Measurements from ENCODE around the gene PDXDC1. TPM values are rescaled to one million over a fixed set of nuclear protein-coding genes. Genes with fewer than 3 reads are reported as not detected.
"Not testable (repeated sequence)": the region's sequence is repeated elsewhere in the genome, so short reads cannot be mapped to it uniquely, and the experiment has no call there.

Gene PDXDC1
- total RNA-seq, 1 donor from 2014 or later = 119 TPM

DNA sequence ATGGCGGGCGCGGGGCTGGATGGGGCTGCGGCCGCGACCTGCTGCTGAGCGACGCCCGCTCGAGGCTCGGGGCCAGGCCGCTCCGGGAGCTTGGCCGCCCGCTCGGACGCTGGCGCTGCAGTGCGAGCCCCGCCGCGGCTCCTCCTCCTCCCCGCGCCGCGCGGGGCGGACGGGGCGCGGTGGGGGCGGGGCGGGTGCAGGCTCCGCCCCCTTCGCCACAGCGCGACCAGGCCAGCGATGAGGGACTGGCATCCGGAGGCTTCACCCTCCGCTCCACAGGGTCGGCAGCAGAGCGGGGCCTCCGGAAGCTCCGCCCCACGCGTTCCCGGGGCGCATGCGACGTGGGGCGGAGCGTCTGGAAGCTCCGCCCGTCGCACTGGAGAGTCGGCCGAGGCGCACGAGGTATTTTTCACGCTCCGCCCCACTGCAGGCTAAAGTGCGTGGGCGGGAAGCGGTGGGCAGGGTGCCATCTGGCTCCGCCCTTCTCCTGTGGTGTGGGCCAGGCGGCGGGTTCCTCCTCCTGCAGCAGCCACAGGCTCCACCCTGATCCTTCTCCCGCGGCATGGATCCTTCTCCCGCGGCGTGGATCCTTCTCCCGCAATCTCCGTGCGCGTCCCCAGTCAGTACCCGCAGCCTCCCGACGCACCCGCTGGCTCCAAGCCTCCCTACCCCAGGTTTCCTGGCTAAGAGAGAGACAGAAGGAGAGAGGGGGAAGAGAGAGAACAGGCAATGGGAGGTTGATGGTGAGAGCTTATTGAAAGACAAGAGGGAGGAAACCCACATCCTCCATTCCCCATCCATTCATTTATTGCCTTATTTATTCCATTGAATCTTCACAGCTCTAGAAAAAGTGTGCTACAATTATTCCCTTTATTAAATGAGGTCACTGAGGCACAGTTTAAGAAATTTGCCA, 180.1 kb downstream of the PDXDC1 start:
- DNase-seq (ENCODE audit: low read depth in 2 of 2) = peak; percentile 89 to 91

DNA sequence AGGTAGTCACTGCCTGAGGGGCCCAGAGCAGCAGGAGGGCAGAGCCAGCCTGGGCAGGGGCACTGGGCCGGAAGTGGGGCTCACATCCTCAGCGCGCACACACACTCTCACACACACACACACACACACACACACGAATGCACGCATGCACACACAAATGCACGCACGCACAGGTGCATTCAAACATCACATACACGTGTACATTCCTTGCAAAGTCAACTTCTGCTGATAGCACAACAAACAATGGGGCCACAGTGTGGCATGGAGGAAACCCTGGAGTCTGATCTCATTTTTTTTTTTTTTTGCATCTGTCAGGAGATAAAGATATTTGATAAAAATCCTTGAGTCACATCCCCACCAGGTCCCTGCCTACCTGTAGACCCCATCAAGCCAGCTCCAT, 182.8 kb downstream of the PDXDC1 start:
- not testable (repeated sequence) for DNase-seq (ENCODE audit: low read depth in 2 of 2)

DNA sequence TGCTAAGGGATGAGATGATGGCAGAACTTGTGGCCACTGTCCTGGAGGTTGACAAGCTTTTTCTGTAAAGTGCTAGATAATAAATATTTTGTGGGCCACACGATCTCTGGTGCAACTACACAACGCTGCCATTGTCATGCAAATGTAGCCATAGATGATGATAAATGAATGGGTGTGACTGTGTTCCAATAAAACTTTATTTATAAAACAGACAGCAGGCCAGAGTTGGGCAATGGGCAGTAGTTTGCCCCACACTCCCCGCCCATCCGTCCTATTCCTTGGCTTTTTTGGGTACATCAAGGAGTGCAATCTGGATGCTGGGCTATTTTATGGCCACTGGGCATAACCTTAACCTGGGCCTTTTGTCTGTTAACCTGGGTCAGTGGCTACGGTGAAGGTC, 184.8 kb downstream of the PDXDC1 start:
- DNase-seq (ENCODE audit: low read depth in 2 of 2) = not testable (repeated sequence)

DNA sequence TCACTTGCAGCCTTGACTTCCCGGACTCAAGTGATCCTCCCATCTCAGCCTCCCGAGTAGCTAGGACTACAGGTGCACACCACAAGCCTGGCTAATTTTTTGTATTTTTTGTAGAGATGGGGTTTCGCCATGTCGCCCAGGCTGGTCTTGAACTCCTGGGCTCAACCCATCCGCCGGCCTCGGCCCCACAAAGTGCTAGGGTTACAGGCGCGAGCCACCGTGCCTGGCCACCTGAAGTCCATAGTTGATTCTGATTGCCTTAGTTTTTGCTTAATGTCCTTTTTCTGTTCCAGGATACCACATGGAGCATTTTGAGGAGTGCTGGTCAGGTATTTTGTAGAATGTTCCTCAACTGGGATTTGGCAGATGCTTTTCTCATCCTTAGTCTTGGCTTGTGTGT, 185.7 kb downstream of the PDXDC1 start:
- DNase-seq (ENCODE audit: low read depth in 2 of 2) = not testable (repeated sequence)

DNA sequence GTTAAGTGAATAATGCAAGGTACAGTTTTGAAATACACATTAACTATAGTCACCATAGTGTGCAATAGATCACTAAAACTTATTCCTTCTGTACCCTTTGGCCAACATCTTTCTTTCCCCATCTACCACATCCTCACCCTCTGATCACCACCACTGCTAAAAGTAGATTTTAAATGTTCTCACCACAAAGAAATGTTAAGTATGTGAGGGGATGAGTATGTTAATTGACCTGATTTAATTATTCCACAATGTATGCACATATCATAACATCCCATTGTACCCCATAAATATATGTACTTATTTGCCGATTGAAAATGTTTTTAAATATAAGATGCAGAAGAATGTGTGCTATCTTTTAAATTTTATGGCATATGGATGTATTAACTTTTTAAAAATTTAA, 188.2 kb downstream of the PDXDC1 start:
- not testable (repeated sequence) for DNase-seq (ENCODE audit: low read depth in 2 of 2)

DNA sequence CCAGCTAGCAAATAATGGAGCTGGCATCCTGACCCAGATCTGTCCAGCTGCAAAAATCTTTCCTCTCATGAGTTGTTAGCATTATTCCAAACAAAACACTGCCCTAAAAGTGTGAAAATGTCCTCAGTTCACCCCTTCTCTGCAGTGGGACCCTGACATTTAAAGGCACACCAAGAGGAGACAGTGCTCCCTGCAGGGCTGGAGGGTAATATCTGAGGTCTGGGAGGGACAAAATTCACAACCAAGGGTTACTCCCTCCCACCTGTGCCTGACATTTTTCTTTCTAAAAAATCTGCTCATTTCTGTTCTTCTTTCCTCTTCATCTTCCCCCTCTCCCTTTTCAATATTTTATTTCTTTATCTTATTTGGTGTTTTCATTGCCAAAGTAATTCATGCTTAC, 191.4 kb downstream of the PDXDC1 start:
- DNase-seq (ENCODE audit: low read depth in 2 of 2) = not testable (repeated sequence)

DNA sequence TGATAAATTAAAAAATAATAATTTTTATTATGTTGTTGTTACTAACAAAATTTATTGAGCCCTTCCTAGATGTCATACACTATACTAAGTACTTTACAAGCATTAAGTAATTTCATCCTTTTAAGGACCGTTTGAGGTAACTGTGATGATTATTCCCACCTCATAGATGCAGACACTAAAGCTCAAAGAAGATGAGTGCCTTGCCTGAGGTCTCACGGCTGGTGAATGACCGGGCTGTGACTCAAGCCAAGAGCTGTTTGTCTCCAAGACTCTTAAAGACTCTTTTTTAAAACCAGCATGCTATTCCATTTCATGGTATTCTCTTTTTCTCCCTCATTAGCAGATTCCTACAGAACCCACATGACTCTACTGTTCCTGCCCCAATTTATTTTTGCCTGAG, 193.5 kb downstream of the PDXDC1 start:
- DNase-seq (ENCODE audit: low read depth in 2 of 2) = not testable (repeated sequence)

DNA sequence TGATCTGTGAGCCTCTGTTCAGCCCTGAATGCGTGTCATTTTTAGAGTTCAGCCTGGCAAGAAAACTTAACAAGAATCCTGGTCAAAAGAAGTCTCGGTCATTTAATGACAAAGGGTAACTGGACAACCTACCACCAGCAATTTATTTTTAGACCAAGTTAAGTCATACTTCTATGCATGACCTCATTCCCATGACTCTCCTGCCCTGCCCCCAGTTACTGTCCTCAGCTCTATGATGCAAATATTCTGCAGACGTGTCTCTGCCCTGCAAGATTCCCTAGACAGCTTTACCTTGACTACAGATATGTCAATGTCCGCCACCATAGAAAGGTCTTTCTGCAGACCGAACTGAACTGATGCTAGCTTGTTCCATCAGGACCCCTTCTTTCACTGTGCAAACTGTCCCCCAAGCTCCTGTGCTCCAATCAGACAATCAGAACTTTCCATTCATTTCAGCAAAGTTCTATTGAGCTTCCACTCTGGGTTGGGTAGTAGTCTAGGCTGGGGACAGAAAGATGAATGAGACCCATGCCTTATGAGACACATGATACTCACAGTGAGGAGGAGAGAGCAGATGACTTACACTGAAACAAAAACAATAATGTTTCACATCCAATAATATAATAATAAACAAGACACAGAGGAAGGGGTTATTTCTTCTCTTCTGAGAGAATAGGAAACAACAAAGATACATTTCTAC, 194.3 kb downstream of the PDXDC1 start:
- not testable (repeated sequence) for DNase-seq (ENCODE audit: low read depth in 2 of 2)

DNA sequence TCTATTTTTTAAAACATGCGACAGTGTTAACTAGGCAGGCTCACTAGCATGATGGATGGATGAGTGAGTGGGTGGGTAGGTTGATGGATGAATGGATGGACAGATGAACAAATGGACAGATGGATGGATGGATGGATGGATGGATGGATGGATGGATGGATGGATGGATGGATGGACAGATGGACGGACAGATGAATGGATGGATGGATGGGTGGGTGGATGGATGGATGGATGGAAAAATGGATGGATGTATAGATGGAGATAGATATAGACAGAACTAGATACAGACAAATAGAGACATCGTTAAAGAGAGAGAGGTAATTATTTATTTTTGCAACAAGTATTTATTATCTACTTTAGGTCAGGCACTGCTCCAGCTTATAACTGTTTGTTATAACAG, 205.1 kb downstream of the PDXDC1 start:
- DNase-seq (ENCODE audit: low read depth in 2 of 2) = not testable (repeated sequence)

DNA sequence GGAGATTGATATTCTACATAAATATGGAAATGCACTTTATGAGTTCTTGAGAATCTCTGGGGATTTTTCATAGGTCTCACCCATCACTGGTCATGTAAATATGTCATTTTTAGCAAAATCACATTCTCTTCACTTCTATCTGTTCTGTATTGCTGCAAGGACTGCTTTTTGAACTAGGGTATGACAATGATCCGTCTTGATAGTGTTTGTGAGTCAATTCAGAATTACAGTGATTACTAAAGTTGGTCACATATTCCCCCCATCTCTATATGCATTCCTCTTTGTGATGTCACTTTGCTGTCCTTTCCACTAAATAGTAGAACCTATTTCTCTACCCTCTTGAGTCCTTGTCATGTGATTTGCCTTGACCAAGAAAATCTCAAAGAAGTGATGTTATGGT, 206.1 kb downstream of the PDXDC1 start:
- not testable (repeated sequence) for DNase-seq (ENCODE audit: low read depth in 2 of 2)

DNA sequence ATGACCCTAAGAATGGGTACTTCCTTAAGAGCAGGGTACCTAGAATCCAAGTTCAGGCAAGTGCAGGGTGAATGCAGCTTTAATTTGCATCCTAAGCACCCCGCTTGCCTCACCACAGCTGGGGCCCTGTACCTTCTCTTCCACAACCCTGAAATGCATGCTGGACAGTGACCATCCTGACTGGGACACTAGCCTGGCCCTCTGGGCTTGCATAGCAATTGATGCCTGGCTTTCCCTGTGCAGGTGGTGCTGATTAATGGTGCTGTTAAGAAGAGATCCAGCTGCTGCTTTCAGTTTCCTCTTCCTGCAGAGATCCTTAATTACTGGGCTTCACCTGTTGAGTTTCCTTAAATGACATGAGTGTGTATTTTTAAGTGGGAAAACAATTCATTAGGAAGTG, 209.2 kb downstream of the PDXDC1 start:
- not testable (repeated sequence) for DNase-seq (ENCODE audit: low read depth in 2 of 2)

Other genes with a start within 250 kb of the PDXDC1 start
- 0.22 and 0.40 TPM in 2 replicates for gene NPIPA2, start 232.5 kb upstream of the PDXDC1 start, total RNA-seq
- gene NOMO1, start 141.3 kb upstream of the PDXDC1 start, total RNA-seq = 76.1 and 106 TPM in 2 replicates
- gene NPIPA1, start 37.6 kb upstream of the PDXDC1 start, total RNA-seq = 8.3 and 29.4 TPM in 2 replicates
- 146 and 282 TPM in 2 replicates for gene NTAN1, start 81.0 kb downstream of the PDXDC1 start, total RNA-seq
- gene RRN3, start 119.2 kb downstream of the PDXDC1 start, total RNA-seq = 20.9 and 33.1 TPM in 2 replicates

Data from lung microvascular endothelial cell (primary cell).